ENCODE data around the gene ADCK1.
A peak's percentile ranks its signal among the peaks of the same experiment; 100 is the strongest.
"Not testable (repeated sequence)": the region's sequence is repeated elsewhere in the genome, so short reads cannot be mapped to it uniquely, and the experiment has no call there.

The ADCK1 gene

DNA sequence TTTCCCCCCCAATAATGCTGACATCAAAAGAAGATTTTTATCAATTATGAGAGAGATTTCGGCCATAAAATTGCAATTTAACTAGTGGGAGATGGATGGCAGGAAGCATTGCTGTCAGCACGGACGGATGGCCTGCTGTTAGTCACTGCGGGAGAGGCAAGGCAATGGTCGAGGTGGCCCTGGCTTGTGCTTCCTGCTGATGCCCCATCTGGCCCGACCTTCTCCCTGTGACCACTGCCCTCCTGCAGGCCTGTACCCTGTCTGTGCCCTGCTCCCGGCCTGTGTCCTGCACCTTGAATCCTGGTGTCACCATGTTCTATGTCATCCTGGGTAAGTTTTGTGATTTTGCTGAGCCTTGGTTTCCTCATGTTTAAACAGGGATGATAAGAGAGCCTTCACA, 67.6 kb downstream of the ADCK1 start:
- DNase-seq, result no peak

DNA sequence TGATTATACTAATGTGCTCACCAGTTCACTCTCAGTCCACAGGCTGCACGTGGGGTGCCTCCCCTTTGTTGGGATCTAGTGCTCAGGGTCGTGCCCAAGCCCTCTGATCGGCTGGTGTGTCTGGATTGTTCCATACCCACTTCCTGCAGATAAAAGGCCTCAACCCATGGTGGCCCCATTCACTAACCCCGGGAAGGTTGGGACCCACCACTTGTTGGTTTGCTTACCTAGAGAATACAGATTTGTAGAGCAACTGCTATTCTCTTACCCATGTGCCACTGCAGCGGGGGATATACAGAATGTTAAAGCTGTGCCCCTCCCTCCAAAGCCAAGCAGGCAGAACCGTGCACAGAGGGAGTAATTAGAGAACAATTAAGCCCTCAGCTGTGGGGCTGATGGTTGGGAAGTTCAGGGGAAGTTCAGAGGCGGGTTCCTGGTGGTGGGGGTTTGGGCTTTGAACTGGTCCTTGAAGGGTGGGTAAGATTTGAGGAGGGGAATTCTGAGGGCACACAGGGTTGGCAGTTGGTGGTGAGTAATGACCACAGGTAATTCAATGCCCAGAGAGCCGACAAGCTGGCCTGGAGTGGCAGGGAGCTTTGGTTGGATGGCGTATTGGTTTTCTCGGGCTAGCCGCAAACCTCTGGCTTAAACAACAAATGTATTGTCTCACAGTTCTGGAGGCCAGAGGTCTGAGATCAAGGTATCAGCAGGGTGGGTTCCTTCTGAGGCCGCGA, 68.8 kb downstream of the ADCK1 start:
- peak in 2 of 3 experiments; percentile 31 to 64 for DNase-seq

DNA sequence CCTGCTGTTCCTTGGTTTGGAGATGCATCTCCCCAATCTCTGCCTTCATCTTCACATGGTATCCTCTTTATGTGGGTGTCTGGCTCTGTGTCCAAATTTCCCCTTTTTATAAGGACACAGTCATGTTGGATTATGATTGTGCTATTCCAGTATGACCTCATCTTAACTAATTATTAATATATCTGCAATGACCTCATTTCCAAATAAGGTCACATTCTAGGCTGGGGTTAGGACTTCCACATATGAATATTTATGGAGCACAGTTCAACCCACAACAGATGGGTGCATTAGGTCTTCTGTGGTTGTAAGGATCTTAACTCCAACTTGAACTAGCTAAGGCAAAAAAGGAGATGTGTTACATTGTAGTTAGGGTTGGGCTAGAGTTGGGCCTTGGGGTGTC, 69.4 kb downstream of the ADCK1 start:
- no peak for DNase-seq

- no peak for DNase-seq
Observed at GRCh38 chr14:77870646-77871045, 70.7 kb downstream of the ADCK1 start.

DNA sequence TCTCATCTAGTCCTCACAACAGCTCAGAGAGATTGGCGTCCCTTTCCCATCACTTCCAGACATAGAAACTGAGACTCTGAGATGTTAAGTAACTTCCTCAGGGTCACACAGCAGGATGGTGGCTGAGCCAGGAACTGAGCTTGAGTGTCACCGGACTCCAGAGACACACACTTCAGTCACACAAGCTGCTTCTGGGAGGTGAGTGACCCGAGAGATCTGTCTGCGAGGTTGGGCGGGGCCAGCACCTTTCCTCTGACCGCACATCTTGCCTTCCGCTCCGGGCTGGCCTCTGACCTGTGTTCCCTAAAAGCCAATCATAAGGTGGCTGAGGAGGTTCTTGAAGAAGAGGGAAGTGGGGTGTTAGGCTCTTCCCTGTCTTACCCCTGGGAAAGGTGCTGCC, 72.2 kb downstream of the ADCK1 start:
- no peak for DNase-seq

GRCh38 chr14:77872983-77873382, 73.1 kb downstream of the ADCK1 start:
- DNase-seq, result peak; percentile 39 to 70 (median 62)

GRCh38 chr14:77878783-77879182, 78.9 kb downstream of the ADCK1 start:
- no peak for DNase-seq

DNA sequence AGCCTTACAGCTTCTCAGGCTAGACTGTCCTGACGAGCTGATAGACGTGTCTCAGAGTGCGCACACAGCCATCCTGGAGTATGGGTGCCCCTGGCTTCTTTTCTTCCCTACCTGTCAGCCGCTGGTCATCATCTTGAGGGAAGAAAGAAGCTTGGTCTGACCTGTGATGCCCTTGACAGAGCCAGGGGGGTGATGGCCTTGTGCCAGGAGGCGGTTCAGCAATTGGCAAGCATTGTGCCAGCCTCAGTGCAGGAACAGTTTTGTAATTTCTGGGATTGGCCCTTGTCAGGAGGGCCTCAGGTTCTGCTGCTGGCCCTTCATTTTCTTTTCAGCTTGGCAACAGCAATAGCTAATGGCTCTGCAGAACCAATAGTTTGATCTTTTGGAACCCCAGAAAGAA, 80.1 kb downstream of the ADCK1 start:
- DNase-seq, result peak in 1 of 3 experiments; percentile 25

DNA sequence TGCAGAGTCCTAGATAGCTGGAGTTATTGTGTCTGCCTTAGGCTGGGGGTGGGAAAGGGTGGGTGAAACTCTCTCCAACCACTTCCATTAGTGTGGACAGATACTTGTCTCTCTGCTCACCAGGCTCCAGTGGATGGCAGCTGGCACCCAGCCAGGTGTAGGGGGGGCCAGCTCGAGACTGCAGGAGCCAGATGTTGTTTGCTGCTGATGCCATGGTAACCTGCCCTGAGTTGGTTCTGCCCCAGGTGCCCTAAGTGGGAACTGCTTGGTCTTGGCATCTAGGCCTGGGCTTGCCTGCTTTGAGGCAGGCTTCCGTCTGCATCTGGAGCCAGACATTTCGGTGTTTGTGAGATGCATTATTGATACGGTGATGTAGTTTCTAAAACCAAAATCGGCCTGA, 82.2 kb downstream of the ADCK1 start:
- DNase-seq, result peak; percentile 94 to 98 (median 97)

- DNase-seq, result peak in 2 of 3 experiments; percentile 49 to 69
Observed at GRCh38 chr14:77882636-77883035, 82.7 kb downstream of the ADCK1 start.

DNA sequence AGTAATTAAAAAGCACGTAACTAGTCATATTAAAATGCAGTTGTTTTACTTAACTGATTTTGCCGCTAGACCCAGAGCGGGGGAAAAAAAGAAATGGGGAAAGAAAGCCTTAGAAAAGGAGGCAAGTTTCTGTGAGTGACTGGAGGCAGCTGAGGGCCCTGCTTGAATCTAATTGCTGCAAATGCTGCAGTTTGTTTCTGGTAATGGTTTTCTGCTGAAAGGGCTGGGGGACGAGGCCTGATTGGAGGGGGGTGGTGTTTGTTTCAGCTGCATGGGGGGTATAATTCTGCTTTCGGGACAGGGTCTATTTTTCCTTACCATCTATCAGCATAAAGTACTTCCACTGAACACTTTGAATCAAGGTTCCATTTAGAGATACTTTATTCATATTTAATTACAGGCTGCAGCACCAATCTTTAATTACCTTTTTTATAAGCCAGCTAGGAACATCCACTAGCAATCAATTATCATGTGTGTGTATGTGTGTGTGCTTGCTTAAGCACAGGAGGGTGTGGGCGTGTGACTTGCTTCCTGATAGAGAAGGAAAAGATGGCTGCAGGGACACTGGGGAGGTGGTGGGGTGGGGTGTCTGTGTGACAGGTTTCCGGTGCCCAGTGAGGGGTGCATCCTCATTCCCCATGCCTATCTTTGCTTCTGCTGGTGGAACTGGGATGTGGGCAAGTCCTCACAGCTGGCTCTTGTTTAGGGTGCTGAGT, 83.4 kb downstream of the ADCK1 start:
- peak; percentile 28 to 98 (median 87) for DNase-seq

DNA sequence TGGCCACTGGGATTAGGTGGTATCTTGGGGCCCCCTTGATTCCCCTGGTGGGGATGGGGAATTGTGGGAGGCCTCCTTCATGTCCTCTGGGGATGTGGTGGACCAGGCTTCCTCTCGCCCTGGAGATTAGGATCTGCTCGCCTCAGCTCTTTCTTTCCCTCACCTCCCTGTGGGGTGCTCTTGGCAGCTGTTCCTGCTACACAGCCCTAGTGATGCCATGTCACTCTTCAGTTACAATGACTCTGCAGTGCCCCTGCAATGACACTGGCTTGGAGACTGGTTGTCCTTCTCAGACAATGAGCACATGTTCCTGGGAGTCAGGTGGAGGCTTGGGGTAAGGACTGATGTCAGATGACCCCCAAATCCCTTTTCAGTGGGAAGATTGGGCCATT, 83.9 kb downstream of the ADCK1 start:
- peak in 2 of 3 experiments; percentile 75 to 84 for DNase-seq

GRCh38 chr14:77885367-77885766, 85.5 kb downstream of the ADCK1 start:
- peak in 1 of 3 experiments; percentile 39 for DNase-seq

- no peak for DNase-seq
Observed at GRCh38 chr14:77886010-77886409, 86.1 kb downstream of the ADCK1 start.

GRCh38 chr14:77888903-77889302, 89.0 kb downstream of the ADCK1 start:
- not testable (repeated sequence) for DNase-seq

DNA sequence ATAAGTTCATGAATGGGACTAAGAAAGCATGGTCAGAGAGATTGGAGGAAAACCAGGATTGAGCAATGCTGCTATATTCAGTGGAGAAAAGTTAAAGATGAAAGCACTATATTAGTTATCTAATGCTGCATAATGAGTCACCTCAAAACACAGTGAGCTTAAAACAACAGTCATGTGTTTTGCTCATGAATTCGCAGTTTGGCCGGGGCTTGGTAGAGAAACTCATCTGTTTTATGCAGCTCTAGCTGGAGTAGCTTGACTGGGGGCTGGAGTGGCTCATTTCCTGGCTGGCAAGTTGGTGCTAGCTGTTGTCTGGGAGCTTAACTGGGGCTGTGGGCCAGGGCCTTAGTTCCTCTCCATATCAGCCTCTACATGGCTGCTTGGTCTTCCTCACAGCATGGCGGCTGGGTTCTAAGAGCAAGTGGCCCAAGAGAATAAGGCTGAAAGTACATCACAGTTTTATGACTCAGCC, 90.1 kb downstream of the ADCK1 start:
- no peak for DNase-seq

DNA sequence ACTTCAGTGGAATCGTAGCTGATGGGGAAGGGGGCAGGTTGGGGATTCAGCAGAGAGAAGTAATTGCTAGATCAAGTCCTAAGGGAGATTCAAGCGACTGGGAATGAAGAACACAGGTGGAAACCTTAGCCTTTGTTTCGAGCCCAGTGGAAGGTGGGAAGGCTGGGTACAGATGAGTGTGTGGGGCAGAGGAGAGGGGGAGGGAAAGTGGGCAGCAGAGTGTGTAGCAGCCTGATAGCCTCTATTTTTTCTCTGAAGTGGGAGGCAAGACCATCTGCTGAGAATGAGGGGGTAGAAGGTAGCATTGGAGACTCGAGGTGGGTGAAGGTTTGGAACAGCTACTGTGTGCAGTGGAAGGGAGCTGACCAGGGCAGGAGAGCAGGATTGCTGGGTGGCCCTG, 91.0 kb downstream of the ADCK1 start:
- no peak for DNase-seq

DNA sequence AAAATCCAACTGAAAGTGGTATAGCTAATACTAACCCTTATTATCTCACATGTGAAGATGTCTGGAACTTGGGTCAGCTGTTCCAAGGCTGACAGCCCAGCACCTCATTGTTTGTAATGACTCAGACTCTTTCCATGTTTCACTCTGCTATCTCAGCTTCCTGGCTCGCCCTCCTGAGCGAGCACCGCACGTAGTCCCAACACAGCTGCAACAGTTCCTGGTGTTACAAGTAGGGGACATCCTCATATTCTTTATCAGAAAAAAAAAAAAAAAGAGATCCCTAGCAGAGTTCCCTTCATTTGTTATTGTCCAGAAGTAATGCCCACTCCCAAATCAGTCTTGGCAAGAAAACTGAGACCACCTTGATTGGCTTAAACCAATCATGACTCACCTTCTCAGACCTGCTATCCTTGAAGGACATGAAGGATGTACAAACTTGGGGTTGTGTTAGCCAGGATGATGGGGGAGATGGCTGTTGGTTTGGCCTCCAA, 92.5 kb downstream of the ADCK1 start:
- no peak for DNase-seq

DNA sequence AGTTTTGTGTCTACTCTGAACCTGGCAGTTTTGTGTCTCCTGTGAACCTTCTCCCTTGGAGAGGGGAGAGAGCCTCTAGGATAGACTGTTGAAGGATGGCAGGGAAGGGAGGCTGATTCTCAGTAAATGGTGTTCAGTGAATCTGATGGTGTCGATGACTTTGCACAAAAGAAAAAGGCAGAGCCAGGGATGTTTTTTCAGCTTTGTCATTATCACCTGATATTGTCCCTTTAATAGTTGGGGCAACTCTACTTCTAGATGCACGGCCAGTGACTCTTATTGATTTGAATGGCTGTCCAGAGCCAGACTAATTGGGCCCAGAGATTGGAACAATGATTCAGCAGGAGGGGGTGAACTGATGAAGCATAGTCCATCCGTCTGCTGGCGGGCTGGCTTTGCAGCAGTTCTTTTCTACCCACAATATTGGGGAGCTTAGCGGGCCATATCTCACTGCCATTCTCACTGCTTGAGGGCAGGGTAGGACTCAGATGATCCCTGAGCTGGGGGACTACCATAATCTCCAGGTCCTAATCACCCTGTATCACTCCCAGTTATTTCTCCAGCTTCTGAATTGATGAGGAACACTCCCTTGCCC, 93.1 kb downstream of the ADCK1 start:
- no peak for DNase-seq

- DNase-seq, result no peak
Observed at GRCh38 chr14:77897374-77897773, 97.5 kb downstream of the ADCK1 start.

- peak in 2 of 3 experiments; percentile 12 to 46 for DNase-seq
Observed at GRCh38 chr14:77902811-77903210, 102.9 kb downstream of the ADCK1 start.

DNA sequence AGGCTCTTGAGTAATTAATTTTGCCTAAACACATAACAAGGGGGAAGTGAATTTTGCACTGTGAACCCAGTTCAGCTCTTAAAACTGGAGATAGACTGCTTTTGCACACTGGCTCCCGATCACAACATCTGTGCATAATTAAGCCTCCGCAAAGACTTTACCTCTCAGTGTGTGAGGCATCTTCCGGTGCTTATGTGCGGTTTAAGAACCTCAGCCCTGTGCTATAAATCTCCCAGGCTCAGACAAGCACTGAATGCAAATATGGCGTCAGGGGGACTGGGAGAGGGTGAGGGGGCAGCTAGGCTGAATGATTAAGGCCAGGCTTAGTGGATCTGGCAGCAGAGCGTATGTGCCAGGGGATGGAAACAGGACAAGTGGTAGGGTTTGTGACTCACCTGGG, 103.3 kb downstream of the ADCK1 start:
- DNase-seq, result peak in 1 of 3 experiments; percentile 47

DNA sequence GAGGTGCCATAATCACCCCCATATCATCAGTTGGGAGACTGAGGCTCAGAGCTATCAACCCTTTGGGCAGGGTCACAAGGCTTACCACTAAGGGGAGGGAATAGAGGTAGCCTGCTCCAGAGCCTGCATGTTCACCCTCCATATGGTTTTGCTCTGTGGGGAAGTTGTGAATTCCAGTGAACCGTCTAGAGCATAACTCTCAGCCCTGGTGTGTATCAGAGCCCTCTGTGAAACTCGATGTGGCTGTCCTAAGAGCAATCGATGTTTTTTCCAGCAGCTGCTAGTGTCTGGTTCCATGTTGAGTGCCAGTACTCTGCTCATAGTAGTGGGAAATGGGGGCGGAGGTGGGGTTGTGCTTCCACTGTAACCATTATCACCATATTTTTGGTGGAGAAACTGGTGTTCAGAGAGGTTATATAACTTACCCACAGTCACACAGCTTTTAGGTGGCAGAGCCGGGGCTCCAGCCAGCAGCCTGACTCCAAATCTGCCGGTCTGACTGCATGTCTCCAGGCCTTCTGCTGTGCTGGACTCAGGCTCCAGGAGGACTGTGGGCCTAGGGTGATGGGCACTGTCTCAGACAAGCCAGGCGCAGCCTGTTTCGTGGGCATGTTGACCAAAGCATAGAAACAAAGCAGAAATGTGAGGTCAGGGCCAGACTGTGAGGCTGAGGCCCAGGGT, 104.2 kb downstream of the ADCK1 start:
- no peak for DNase-seq

All from NCI-H1417 (cell line).